GM23248 (cell line): Measurements from ENCODE around the gene DYSF.

Experiments used
- EZH2 ChIP-seq: fragments of 200-600 bp; sonication (generic); IDR thresholded peaks from 2 replicates; pipeline ENCODE4 v1.6.1; 2018; ENCODE audit warnings: antibody characterized with exemption, mild to moderate bottlenecking; ENCODE audit not compliant: insufficient read depth, poor library complexity, severe bottlenecking
- EZH2phosphoT487 ChIP-seq: fragments of 200-600 bp; sonication (generic); IDR thresholded peaks from 2 replicates; pipeline ENCODE4 v1.6.1; 2018; ENCODE audit warnings: antibody characterized with exemption, moderate library complexity, mild to moderate bottlenecking, low read depth; ENCODE audit not compliant: insufficient read depth

- TF ChIP-seq EZH2 = no peak
- TF ChIP-seq EZH2phosphoT487 = no peak
Observed at GRCh38 chr2:71583876-71584275, 130.5 kb downstream of the DYSF start.
